Keratinocyte (primary cell): ENCODE measurements around the gene WNT4.

Experiments used
- CTCF ChIP-seq, 3 experiments: IDR thresholded peaks in 1 of 3; conservative IDR thresholded peaks in 1 of 3; optimal IDR thresholded peaks in 1 of 3; 2 replicates in 2 of 3; 3 replicates in 1 of 3; pipeline versions ENCODE3 to v1.5.1; 2011; ENCODE audit warnings: low read length in 3 of 3, mild to moderate bottlenecking in 3 of 3, moderate library complexity in 2 of 3, control low read depth in 1 of 3, inconsistent platforms in 1 of 3; ENCODE audit not compliant: insufficient read depth in 2 of 3; ENCODE audit errors: extremely low read depth in 1 of 3
- EZH2 ChIP-seq: IDR thresholded peaks from one replicate; pipeline ENCODE4 v1.6.1; 2012; ENCODE audit warnings: inconsistent platforms, mild to moderate bottlenecking, low read length, moderate library complexity

GRCh38 chr1:22131062-22131461, 11.8 kb downstream of the WNT4 start:
- no peak for TF ChIP-seq CTCF (optimal IDR thresholded peaks at IDR 0.05 in 1 of 3, IDR thresholded peaks at IDR 0.05 in 1 of 3, conservative IDR thresholded peaks at IDR 0.05 in 1 of 3; ENCODE audit: extremely low read depth in 1 of 3, insufficient read depth in 2 of 3, low read length in 3 of 3)
- no peak for TF ChIP-seq EZH2
